ENCODE measurements around the gene ZMYND11. TPM values are rescaled to one million over a fixed set of nuclear protein-coding genes. Genes with fewer than 3 reads are reported as not detected.

Gene ZMYND11
- total and polyA plus RNA-seq, 2 of the 8 experiments (the other 6 are each of a cell fraction or from before 2014, with no cell fraction given) = 7.5 to 26.6 TPM

- H3K56ac ChIP-seq (replicated peaks; ENCODE audit: insufficient read length, low read depth, low read length) = no peak overlapping the region
- ChIA-PET POLR2A (ENCODE audit: partially characterized antibody) (no interaction called here), CTCF (ENCODE audit: partially characterized antibody) (interaction anchor here (1.3 to 2.6 kb wide), 2 partner anchors 15 to 55 kb away, joined by 4 to 10 read pairs; no protein-coding TSS in a partner anchor)
- no peak overlapping the region for H3K4me3 ChIP-seq (ENCODE audit: extremely low read depth in 1 of 4, insufficient read depth in 2 of 4, low read depth in 3 of 4, low read length in 4 of 4)
- TF ChIP-seq BACH1 (IDR thresholded peaks at IDR 0.05; ENCODE audit: low read length) (no peak), JUND (IDR thresholded peaks at IDR 0.05; ENCODE audit: low read length) (no peak), GABPA (IDR thresholded peaks at IDR 0.05; ENCODE audit: borderline replicate concordance, insufficient read depth, low read length) (no peak)
- H3K9me3 ChIP-seq (ENCODE audit: insufficient read depth in 2 of 2, low read depth in 1 of 2, low read length in 1 of 2) = no peaks in the 10 kb centered on the region
- no peak overlapping the region for H2AFZ ChIP-seq (ENCODE audit: low read length)
- no peaks in the 10 kb centered on the region for H3K79me2 ChIP-seq (ENCODE audit: control insufficient read depth in 1 of 2, insufficient read depth in 2 of 2, low read length in 2 of 2)
- no peak overlapping the region for H3K14ac ChIP-seq (ENCODE audit: insufficient read length)
- no peak overlapping the region for H4K5ac ChIP-seq (ENCODE audit: insufficient read length, low read depth, low read length)
- no peaks in the 10 kb centered on the region for H3K27me3 ChIP-seq (replicated peaks in 1 of 4; ENCODE audit: control insufficient read depth in 3 of 4, extremely low read depth in 1 of 4, insufficient read depth in 3 of 4, low read length in 3 of 4)
- H2BK5ac ChIP-seq (ENCODE audit: low read depth, low read length) = no peak overlapping the region
- no peaks in the 10 kb centered on the region for H3K23me2 ChIP-seq (ENCODE audit: low read depth, low read length)
- H2BK120ac ChIP-seq (replicated peaks; ENCODE audit: low read depth, low read length) = no peak overlapping the region
- 89% methylated on average over 15 of the region's 15 CpGs; no CpG with 5 or more reads in 1 of the 2 experiments for WGBS, 2 experiments (ENCODE audit: extremely low coverage in 1 of 2, insufficient coverage in 1 of 2, insufficient read length in 1 of 2, insufficient replicate concordance in 2 of 2, low coverage in 1 of 2, low lambda C conversion rate in 2 of 2, missing lambda C conversion rate in 1 of 2)
- peaks cover 0 to 2% (median 0%) of the 10 kb centered on the region in 4 experiments; a peak in 1 of 7 replicates for H3K4me1 ChIP-seq (replicated peaks in 1 of 4; ENCODE audit: control insufficient read depth in 3 of 4, insufficient read depth in 4 of 4, low read length in 3 of 4)
- H3K9ac ChIP-seq (replicated peaks in 1 of 4; ENCODE audit: extremely low read depth in 1 of 4, low read depth in 3 of 4, low read length in 3 of 4) = no peak overlapping the region
- H4K91ac ChIP-seq (replicated peaks; ENCODE audit: insufficient read length, low read length) = no peak overlapping the region
- no peak overlapping the region for H3K4me2 ChIP-seq (ENCODE audit: insufficient read depth in 1 of 2, low read depth in 2 of 2, low read length in 2 of 2)
- no peaks in the 10 kb centered on the region for H3K36me3 ChIP-seq (ENCODE audit: control insufficient read depth in 2 of 4, insufficient read depth in 4 of 4, low read length in 3 of 4)
- no peak overlapping the region for H2AK5ac ChIP-seq (ENCODE audit: low read depth, low read length)
- no peak for DNase-seq (ENCODE audit: low read depth in 1 of 2, low spot score in 2 of 2)
- H3K4ac ChIP-seq (replicated peaks; ENCODE audit: insufficient read length, low read depth, low read length) = no peak overlapping the region
- H4K20me1 ChIP-seq (replicated peaks in 1 of 2; ENCODE audit: control insufficient read depth in 1 of 2, insufficient read depth in 2 of 2, low read length in 2 of 2) = no peaks in the 10 kb centered on the region
- H3K23ac ChIP-seq (ENCODE audit: insufficient read length) = no peak overlapping the region
- H4K8ac ChIP-seq (ENCODE audit: extremely low read depth, insufficient read depth, low read length) = no peak overlapping the region
- no peak overlapping the region for H3K27ac ChIP-seq (ENCODE audit: low read depth, low read length)
- FAIRE-seq = no peak
- H3K79me1 ChIP-seq (ENCODE audit: low read depth, low read length) = no peaks in the 10 kb centered on the region
- no peak overlapping the region for H2BK15ac ChIP-seq (ENCODE audit: low read length)
- no peak overlapping the region for H2BK12ac ChIP-seq (ENCODE audit: low read depth, low read length)
- H3K18ac ChIP-seq (ENCODE audit: extremely low read depth, low read length) = no peak overlapping the region
- H2BK20ac ChIP-seq (ENCODE audit: low read length) = no peak overlapping the region
Measured at GRCh38 chr10:285216-285615, 150.0 kb downstream of the ZMYND11 start.
